Parathyroid adenoma (tissue), 2 donors: Measurements from ENCODE around the gene SYNJ2BP.
"Not testable (repeated sequence)": the region's sequence is repeated elsewhere in the genome, so short reads cannot be mapped to it uniquely, and the experiment has no call there.

ENCODE experiments used
- H2AFZ ChIP-seq: fragments of 300-600 bp; sonication (generic); one replicate; pipeline ENCODE4 v1.7.0; 2017; ENCODE audit warnings: antibody characterized with exemption, mild to moderate bottlenecking
- H3K27ac ChIP-seq: fragments of 300-600 bp; sonication (generic); one replicate; pipeline ENCODE4 v1.7.0; 2017
- H3K27me3 ChIP-seq: fragments of 300-600 bp; sonication (generic); one replicate; pipeline ENCODE4 v1.7.0; 2017; ENCODE audit warnings: low read length; ENCODE audit not compliant: control insufficient read depth, insufficient read depth
- H3K36me3 ChIP-seq: fragments of 300-600 bp; sonication (generic); one replicate; pipeline ENCODE4 v1.7.0; 2017; ENCODE audit warnings: low read length; ENCODE audit not compliant: control insufficient read depth, insufficient read depth
- H3K4me1 ChIP-seq: fragments of 300-600 bp; sonication (generic); one replicate; pipeline ENCODE4 v1.7.0; 2017; ENCODE audit warnings: control low read depth
- H3K4me2 ChIP-seq: fragments of 300-600 bp; sonication (generic); one replicate; pipeline ENCODE4 v1.7.0; 2017; ENCODE audit warnings: low read length
- H3K4me3 ChIP-seq: fragments of 300-600 bp; sonication (generic); one replicate; pipeline ENCODE4 v1.7.0; 2017; ENCODE audit warnings: low read depth, low read length
- H3K79me2 ChIP-seq: fragments of 300-600 bp; sonication (generic); one replicate; pipeline ENCODE4 v1.7.0; 2017; ENCODE audit warnings: control low read depth
- H3K9ac ChIP-seq: fragments of 300-600 bp; sonication (generic); one replicate; pipeline ENCODE4 v1.7.0; 2017; ENCODE audit warnings: mild to moderate bottlenecking
- H3K9me3 ChIP-seq: fragments of 300-600 bp; sonication (generic); one replicate; pipeline ENCODE4 v1.7.0; 2017; ENCODE audit warnings: low read length; ENCODE audit not compliant: control insufficient read depth
- CTCF ChIP-seq: fragments of 300-600 bp; sonication (generic); IDR thresholded peaks from one replicate; pipeline ENCODE4 v1.7.0; 2017; ENCODE audit warnings: antibody characterized with exemption, mild to moderate bottlenecking
- donor health status: primary hyperparathyroidism.

The SYNJ2BP gene

GRCh38 chr14:70422538-70422937, 5.6 kb upstream of the SYNJ2BP start:
- H2AFZ ChIP-seq, result no peak overlapping the region
- H3K9ac ChIP-seq, result no peak overlapping the region
- H3K27ac ChIP-seq, result no peak overlapping the region
- no peaks in the 10 kb centered on the region for H3K27me3 ChIP-seq
- no peak for TF ChIP-seq CTCF
- H3K9me3 ChIP-seq, result no peaks in the 10 kb centered on the region
- H3K36me3 ChIP-seq, result no peaks in the 10 kb centered on the region
- H3K79me2 ChIP-seq, result no peaks in the 10 kb centered on the region
- no peak overlapping the region for H3K4me3 ChIP-seq
- no peak overlapping the region for H3K4me2 ChIP-seq
- no peaks in the 10 kb centered on the region for H3K4me1 ChIP-seq

- H3K9ac ChIP-seq, H3K4me2 ChIP-seq, H3K4me1 ChIP-seq, H3K36me3 ChIP-seq, H3K4me3 ChIP-seq, H3K27ac ChIP-seq, H3K9me3 ChIP-seq, H3K79me2 ChIP-seq, H3K27me3 ChIP-seq, H2AFZ ChIP-seq: not testable (repeated sequence)
These were observed 2.5 kb upstream of the SYNJ2BP start for GRCh38 chr14:70419270-70419931.

- TF ChIP-seq CTCF, result no peak
These were observed 559 bp downstream of the SYNJ2BP start for GRCh38 chr14:70416338-70416724.

GRCh38 chr14:70415788-70416187, 1.1 kb downstream of the SYNJ2BP start:
- H3K79me2 ChIP-seq, result peaks cover 12% of the 10 kb centered on the region
- no peaks in the 10 kb centered on the region for H3K9me3 ChIP-seq
- H3K36me3 ChIP-seq, result no peaks in the 10 kb centered on the region
- peak overlapping the region; percentile 90 for H3K4me3 ChIP-seq
- no peak overlapping the region for H2AFZ ChIP-seq
- H3K4me1 ChIP-seq, result peaks cover 3% of the 10 kb centered on the region
- H3K27ac ChIP-seq, result no peak overlapping the region
- H3K27me3 ChIP-seq, result no peaks in the 10 kb centered on the region
- no peak for TF ChIP-seq CTCF
- H3K4me2 ChIP-seq, result peak overlapping the region; percentile 61
- H3K9ac ChIP-seq, result no peak overlapping the region

More at GRCh38 chr14:70416338-70416724, 559 bp downstream of the SYNJ2BP start:
- Histone ChIP-seq H3K36me3 (no peaks in the 10 kb centered on the region), H2AFZ (peak overlapping the region; percentile 79), H3K4me2 (peak overlapping the region; percentile 61), H3K79me2 (peaks cover 12% of the 10 kb centered on the region), H3K9ac (no peak overlapping the region), H3K27ac (peak overlapping the region; percentile 66), H3K9me3 (no peaks in the 10 kb centered on the region), H3K4me3 (peak overlapping the region; percentile 90), H3K4me1 (peaks cover 3% of the 10 kb centered on the region), H3K27me3 (no peaks in the 10 kb centered on the region)

- no peak overlapping the region for H3K4me3 ChIP-seq
- TF ChIP-seq CTCF, result no peak
These were observed 9.3 kb downstream of the SYNJ2BP start for GRCh38 chr14:70407621-70408020.

GRCh38 chr14:70406216-70406615, 10.7 kb downstream of the SYNJ2BP start:
- not testable (repeated sequence) for H3K36me3 ChIP-seq, H2AFZ ChIP-seq, H3K27ac ChIP-seq

More at GRCh38 chr14:70407621-70408020, 9.3 kb downstream of the SYNJ2BP start:
- Histone ChIP-seq H2AFZ (no peak overlapping the region), H3K4me1 (peaks cover 8% of the 10 kb centered on the region), H3K79me2 (peaks cover 19% of the 10 kb centered on the region), H3K36me3 (no peaks in the 10 kb centered on the region), H3K27me3 (no peaks in the 10 kb centered on the region), H3K9me3 (no peaks in the 10 kb centered on the region), H3K27ac (no peak overlapping the region), H3K9ac (no peak overlapping the region), H3K4me2 (no peak overlapping the region)

More at GRCh38 chr14:70406216-70406615, 10.7 kb downstream of the SYNJ2BP start:
- peaks cover 20% of the 10 kb centered on the region for H3K79me2 ChIP-seq
- H3K4me2 ChIP-seq, H3K9me3 ChIP-seq, H3K27me3 ChIP-seq, H3K9ac ChIP-seq, H3K4me1 ChIP-seq, H3K4me3 ChIP-seq: not testable (repeated sequence)
